Colonic mucosa (tissue), 4 donors: ENCODE data around the gene HP1BP3. TPM values are rescaled to one million over a fixed set of nuclear protein-coding genes. Genes with fewer than 3 reads are reported as not detected.

ENCODE experiments used
- DNase-seq: peaks from one replicate; pipeline ENCODE4 v3.0.0-alpha.2; 2020
- H3K27ac ChIP-seq: fragments of 200-600 bp; one replicate; pipeline ENCODE4 v1.8.0; 2021
- H3K27me3 ChIP-seq: fragments of 200-600 bp; one replicate; pipeline ENCODE4 v1.8.0; 2021
- H3K36me3 ChIP-seq: fragments of 200-600 bp; one replicate; pipeline ENCODE4 v1.8.0; 2021
- H3K4me1 ChIP-seq: fragments of 200-600 bp; one replicate; pipeline ENCODE4 v1.8.0; 2021; ENCODE audit warnings: mild to moderate bottlenecking
- H3K4me3 ChIP-seq: fragments of 200-600 bp; one replicate; pipeline ENCODE4 v1.8.0; 2021
- H3K9ac ChIP-seq, 2 donors: one replicate each; pipeline ENCODE4 v1.7.0; 2013; ENCODE audit warnings: control low read depth in 2 of 2, low read depth in 2 of 2, low read length in 2 of 2
- H3K9me3 ChIP-seq: fragments of 200-600 bp; one replicate; pipeline ENCODE4 v1.8.0; 2021
- CTCF ChIP-seq: fragments of 200-600 bp; IDR thresholded peaks from one replicate; pipeline ENCODE4 v1.8.0; 2022; ENCODE audit warnings: antibody characterized with exemption, mild to moderate bottlenecking
- intact Hi-C: fragments of 100-400 bp; cut with DNase I; formaldehyde crosslinking; loops from one replicate; pipeline ENCODE4 v1.14.1; 2022
- total RNA-seq, 2 donors: library from RNA; stranded (reverse); fragmentation: NEBNext Ultra II Directional in 1 of 2; extraction: Animal tissue kit (Norgen Biotek cat#: 25700) in 1 of 2; gene quantifications; one replicate each; pipeline ENCODE4 v1.2.1, GENCODE V29; 2021
- donor health status: healthy.
- donor health status: DM: no; HTN: no; CAD: no.
- donor health status: DM: no; HTN: no; CAD: no.

HP1BP3 gene
- total RNA-seq, 2 donors from 2014 or later = 165 to 210 TPM

- TF ChIP-seq CTCF = no peak
- no peak overlapping the region for H3K27ac ChIP-seq
- H3K27me3 ChIP-seq = peaks cover 27% of the 10 kb centered on the region
- H3K9me3 ChIP-seq = no peaks in the 10 kb centered on the region
- H3K4me1 ChIP-seq = no peaks in the 10 kb centered on the region
- no peak overlapping the region for H3K9ac ChIP-seq
- intact Hi-C loops = no loop called here
- no peak for DNase-seq
- no peaks in the 10 kb centered on the region for H3K36me3 ChIP-seq
- H3K4me3 ChIP-seq = no peak overlapping the region
These were observed 60.8 kb downstream of the HP1BP3 start for GRCh38 chr1:20726118-20726911.

- no peaks in the 10 kb centered on the region for H3K9me3 ChIP-seq
- no peak for DNase-seq
- peaks cover 18% of the 10 kb centered on the region for H3K27me3 ChIP-seq
- no peak overlapping the region for H3K9ac ChIP-seq
- intact Hi-C loops = no loop called here
- H3K4me1 ChIP-seq = no peaks in the 10 kb centered on the region
- H3K4me3 ChIP-seq = no peak overlapping the region
- no peak for TF ChIP-seq CTCF
- no peaks in the 10 kb centered on the region for H3K36me3 ChIP-seq
- no peak overlapping the region for H3K27ac ChIP-seq
These were observed 61.7 kb downstream of the HP1BP3 start for GRCh38 chr1:20725189-20726117.

- no peaks in the 10 kb centered on the region for H3K4me1 ChIP-seq
- no peaks in the 10 kb centered on the region for H3K9me3 ChIP-seq
- no peak for TF ChIP-seq CTCF
- H3K36me3 ChIP-seq = no peaks in the 10 kb centered on the region
- intact Hi-C loops = no loop called here
- H3K27me3 ChIP-seq = peaks cover 10% of the 10 kb centered on the region
- H3K27ac ChIP-seq = no peak overlapping the region
- no peak for DNase-seq
- H3K4me3 ChIP-seq = no peak overlapping the region
- no peak overlapping the region for H3K9ac ChIP-seq
These were observed 62.5 kb downstream of the HP1BP3 start for GRCh38 chr1:20724364-20725188.

GRCh38 chr1:20723537-20724363 lies 63.4 kb downstream of the HP1BP3 start:
- Histone ChIP-seq H3K9me3 (no peaks in the 10 kb centered on the region), H3K4me3 (no peak overlapping the region), H3K27ac (no peak overlapping the region), H3K36me3 (no peaks in the 10 kb centered on the region), H3K9ac (no peak overlapping the region), H3K27me3 (peaks cover 6% of the 10 kb centered on the region), H3K4me1 (no peaks in the 10 kb centered on the region)
- no peak for TF ChIP-seq CTCF
- DNase-seq = no peak
- intact Hi-C loops = no loop called here
